Activated CD8-positive, alpha-beta memory T cell treated with anti-CD3 and anti-CD28 coated beads, Interleukin-2, amount 50 U/mL, for 48 hours (primary cell): ENCODE data around the gene RPTOR.

Experiments used
- DNase-seq: peaks from one replicate; pipeline ENCODE4 v3.0.0-alpha.2; 2020

The RPTOR gene

GRCh38 chr17:80855948-80856862 lies 311.6 kb downstream of the RPTOR start:
- peak; percentile 85 for DNase-seq

GRCh38 chr17:80856863-80857755 lies 312.5 kb downstream of the RPTOR start:
- no peak for DNase-seq

- no peak for DNase-seq
Observed at GRCh38 chr17:80857756-80858171, 313.1 kb downstream of the RPTOR start.

- DNase-seq = no peak
Observed at GRCh38 chr17:80858301-80859001, 313.8 kb downstream of the RPTOR start.

GRCh38 chr17:80859002-80859941 lies 314.6 kb downstream of the RPTOR start:
- DNase-seq = no peak

- no peak for DNase-seq
Observed at GRCh38 chr17:80860101-80860671, 315.5 kb downstream of the RPTOR start.

- DNase-seq = no peak
Observed at GRCh38 chr17:80860703-80861417, 316.2 kb downstream of the RPTOR start.

GRCh38 chr17:80861418-80861815 lies 316.8 kb downstream of the RPTOR start:
- DNase-seq = no peak

GRCh38 chr17:80861892-80862291 lies 317.3 kb downstream of the RPTOR start:
- DNase-seq = no peak

GRCh38 chr17:80862481-80862961 lies 317.9 kb downstream of the RPTOR start:
- no peak for DNase-seq

- no peak for DNase-seq
Observed at GRCh38 chr17:80862978-80863377, 318.3 kb downstream of the RPTOR start.

GRCh38 chr17:80863626-80864025 lies 319.0 kb downstream of the RPTOR start:
- DNase-seq = no peak

- no peak for DNase-seq
Observed at GRCh38 chr17:80864751-80865150, 320.1 kb downstream of the RPTOR start.

GRCh38 chr17:80866050-80866793 lies 321.6 kb downstream of the RPTOR start:
- DNase-seq = peak; percentile 84

- DNase-seq = no peak
Observed at GRCh38 chr17:80868022-80868609, 323.5 kb downstream of the RPTOR start.

- no peak for DNase-seq
Observed at GRCh38 chr17:80869481-80870145, 325.0 kb downstream of the RPTOR start.

GRCh38 chr17:80870401-80870800 lies 325.8 kb downstream of the RPTOR start:
- DNase-seq = no peak

- no peak for DNase-seq
Observed at GRCh38 chr17:80871341-80871740, 326.7 kb downstream of the RPTOR start.

GRCh38 chr17:80872001-80872500 lies 327.4 kb downstream of the RPTOR start:
- DNase-seq = no peak
